SU-DHL-6 (cell line): Measurements from ENCODE around the gene MOGAT3.

Source experiments
- EZH2phosphoT487 ChIP-seq: fragments of 200-600 bp; sonication (generic), shearing (Covaris generic); conservative IDR thresholded peaks from 2 replicates; pipeline ENCODE4 v1.6.1; 2018; ENCODE audit warnings: mild to moderate bottlenecking, antibody characterized with exemption, low read length, moderate library complexity, mixed read lengths
- TF ChIP-seq, protein P1 (sequence below): fragments of 200-600 bp; sonication (generic); IDR thresholded peaks from one replicate; pipeline ENCODE4 v1.5.1; 2017; ENCODE audit warnings: antibody characterized with exemption, mild to moderate bottlenecking, low read length, moderate library complexity; ENCODE audit not compliant: insufficient read depth, poor library complexity, severe bottlenecking

DNA sequence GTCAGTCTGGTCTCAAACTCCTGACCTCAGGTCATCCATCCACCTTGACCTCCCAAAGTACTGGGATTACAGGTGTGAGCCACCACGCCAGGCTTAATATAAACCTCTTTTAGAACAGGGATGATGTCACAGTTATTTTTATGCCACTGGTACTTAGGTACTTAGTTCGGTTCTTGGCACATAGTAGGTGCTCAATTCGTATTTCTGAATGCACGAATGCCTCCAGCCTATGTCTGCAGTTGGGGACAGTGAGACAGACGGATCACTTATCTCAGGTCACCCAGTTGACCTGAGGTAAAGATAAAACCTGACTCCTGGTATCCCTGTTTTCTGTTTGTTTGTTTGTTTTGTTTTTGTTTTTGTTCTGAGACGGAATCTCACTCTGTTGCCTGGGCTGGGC lies 14.6 kb downstream of the MOGAT3 start:
- no peak for TF ChIP-seq EZH2phosphoT487
- TF ChIP-seq, protein P1, sequence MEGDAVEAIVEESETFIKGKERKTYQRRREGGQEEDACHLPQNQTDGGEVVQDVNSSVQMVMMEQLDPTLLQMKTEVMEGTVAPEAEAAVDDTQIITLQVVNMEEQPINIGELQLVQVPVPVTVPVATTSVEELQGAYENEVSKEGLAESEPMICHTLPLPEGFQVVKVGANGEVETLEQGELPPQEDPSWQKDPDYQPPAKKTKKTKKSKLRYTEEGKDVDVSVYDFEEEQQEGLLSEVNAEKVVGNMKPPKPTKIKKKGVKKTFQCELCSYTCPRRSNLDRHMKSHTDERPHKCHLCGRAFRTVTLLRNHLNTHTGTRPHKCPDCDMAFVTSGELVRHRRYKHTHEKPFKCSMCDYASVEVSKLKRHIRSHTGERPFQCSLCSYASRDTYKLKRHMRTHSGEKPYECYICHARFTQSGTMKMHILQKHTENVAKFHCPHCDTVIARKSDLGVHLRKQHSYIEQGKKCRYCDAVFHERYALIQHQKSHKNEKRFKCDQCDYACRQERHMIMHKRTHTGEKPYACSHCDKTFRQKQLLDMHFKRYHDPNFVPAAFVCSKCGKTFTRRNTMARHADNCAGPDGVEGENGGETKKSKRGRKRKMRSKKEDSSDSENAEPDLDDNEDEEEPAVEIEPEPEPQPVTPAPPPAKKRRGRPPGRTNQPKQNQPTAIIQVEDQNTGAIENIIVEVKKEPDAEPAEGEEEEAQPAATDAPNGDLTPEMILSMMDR, result no peak
